ENCODE data around the gene PERM1. TPM values are rescaled to one million over a fixed set of nuclear protein-coding genes. Genes with fewer than 3 reads are reported as not detected.

PERM1 gene
- total and polyA plus RNA-seq, 9 of the 15 experiments (the other 6 are each of a cell fraction or from before 2014, with no cell fraction given) = not detected

GRCh38 chr1:1000357-1001056 is 18.6 kb upstream of the PERM1 start (continued):
- no peak for TF ChIP-seq ZNF398 (CRISPR knock-in tag; IDR thresholded peaks at IDR 0.05)
- TF ChIP-seq ZC3H4 (CRISPR knock-in tag; IDR thresholded peaks at IDR 0.05; ENCODE audit: borderline replicate concordance) = peak; percentile 92
- TF ChIP-seq KDM4B (IDR thresholded peaks at IDR 0.05; ENCODE audit: borderline replicate concordance in 2 of 2, low read depth in 1 of 2) = no peak; a peak in 1 of 4 replicates
- peak; percentile 28; the same call in 1 of the 2 replicates for TF ChIP-seq ZNF311 (CRISPR knock-in tag; IDR thresholded peaks at IDR 0.05)
- peak; percentile 87 for TF ChIP-seq ZNF263 (CRISPR knock-in tag; IDR thresholded peaks at IDR 0.05; ENCODE audit: borderline replicate concordance)
- peak; percentile 86 to 93 for TF ChIP-seq NONO (IDR thresholded peaks at IDR 0.05; ENCODE audit: low read depth in 2 of 2, low read length in 1 of 2)
- TF ChIP-seq MYC (IDR thresholded peaks at IDR 0.05; ENCODE audit: low read depth, low read length) = peak; percentile 100
- TF ChIP-seq MYC (CRISPR knock-in tag; IDR thresholded peaks at IDR 0.05; ENCODE audit: borderline replicate concordance, low read depth) = peak; percentile 95; the same call in 1 of the 2 replicates
- TF ChIP-seq CBX1 (IDR thresholded peaks at IDR 0.05; ENCODE audit: low read depth) = peak; percentile 91
- TF ChIP-seq CLOCK (CRISPR knock-in tag; IDR thresholded peaks at IDR 0.05; ENCODE audit: borderline replicate concordance) = peak; percentile 86; the same call in 1 of the 2 replicates
- TF ChIP-seq BRCA1 (IDR thresholded peaks at IDR 0.05) = no peak
- TF ChIP-seq BRCA1 (CRISPR knock-in tag; IDR thresholded peaks at IDR 0.05) = peak; percentile 95; the same call in 1 of the 2 replicates
- peak; percentile 98 for TF ChIP-seq E2F5 (CRISPR knock-in tag; IDR thresholded peaks at IDR 0.05)
- peak; percentile 35; the same call in 1 of the 2 replicates for TF ChIP-seq HES1 (IDR thresholded peaks at IDR 0.05; ENCODE audit: low read depth)
- TF ChIP-seq SREBF1 (IDR thresholded peaks at IDR 0.05; ENCODE audit: borderline replicate concordance, low read depth, low read length) = 0 out of 2 replicates have a peak, but pooled peaks have one; percentile 15
- TF ChIP-seq XRCC3 (IDR thresholded peaks at IDR 0.05) = no peak
- TF ChIP-seq NR3C1 (CRISPR knock-in tag; IDR thresholded peaks at IDR 0.05) = peak; percentile 99
- peak; percentile 87 for TF ChIP-seq PCBP1 (IDR thresholded peaks at IDR 0.05; ENCODE audit: low read depth, low read length, poor library complexity, severe bottlenecking)
- TF ChIP-seq ZFPM2 (CRISPR knock-in tag; IDR thresholded peaks at IDR 0.05) = peak; percentile 40; the same call in 1 of the 2 replicates
- no peak for TF ChIP-seq DIDO1 (tag; IDR thresholded peaks at IDR 0.05; ENCODE audit: low read depth)
- peak; percentile 92 for TF ChIP-seq ZBTB1 (CRISPR knock-in tag; IDR thresholded peaks at IDR 0.05; ENCODE audit: borderline replicate concordance, low read depth)
- TF ChIP-seq HCFC1 (IDR thresholded peaks at IDR 0.05; ENCODE audit: low read depth, low read length) = peak; percentile 53

Data from K562 (cell line).